Gastroesophageal sphincter (tissue), 3 donors: Measurements from ENCODE around the gene MYOT.

Source experiments
- POLR2A ChIP-seq, 2 donors: fragments of 450-650 bp; IDR thresholded peaks; one replicate each; pipeline ENCODE4 v1.6.1; 2017; ENCODE audit warnings: antibody characterized with exemption in 2 of 2, mild to moderate bottlenecking in 2 of 2, moderate library complexity in 1 of 2
- POLR2AphosphoS5 ChIP-seq: sonication (generic); formaldehyde crosslinking; IDR thresholded peaks from one replicate; pipeline ENCODE4 v1.6.1; 2017; ENCODE audit warnings: antibody characterized with exemption
- TF ChIP-seq, protein P1 (sequence below), 4 experiments: fragments of 200-600 bp in 2 of 4; fragments of 450-650 bp in 2 of 4; sonication (generic) in 1 of 4; IDR thresholded peaks; one replicate each; pipeline ENCODE4 v1.5.1; 2017 to 2019; ENCODE audit warnings: antibody characterized with exemption in 4 of 4, mild to moderate bottlenecking in 2 of 4, moderate library complexity in 2 of 4

DNA sequence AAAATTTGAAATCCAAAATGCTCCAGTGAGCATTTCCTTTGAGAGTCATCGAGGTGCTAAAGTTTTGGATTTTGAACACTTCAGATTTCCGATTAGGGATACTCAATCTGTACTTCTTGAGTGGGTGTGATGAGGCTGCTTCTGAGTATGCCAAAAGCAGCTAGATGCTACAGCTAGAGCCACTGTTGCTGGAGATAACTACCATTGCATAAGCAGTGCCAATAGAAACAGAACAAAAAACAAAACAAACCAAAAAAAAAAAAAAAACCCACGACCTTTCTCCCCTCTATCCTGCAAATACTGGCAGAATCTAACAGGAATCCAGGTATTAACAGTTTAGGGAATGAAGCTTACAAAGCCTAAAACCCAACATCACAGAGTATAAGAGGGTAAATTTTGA, 65.1 kb downstream of the MYOT start:
- TF ChIP-seq POLR2A (IDR thresholded peaks at IDR 0.05): no peak
- TF ChIP-seq, protein P1, sequence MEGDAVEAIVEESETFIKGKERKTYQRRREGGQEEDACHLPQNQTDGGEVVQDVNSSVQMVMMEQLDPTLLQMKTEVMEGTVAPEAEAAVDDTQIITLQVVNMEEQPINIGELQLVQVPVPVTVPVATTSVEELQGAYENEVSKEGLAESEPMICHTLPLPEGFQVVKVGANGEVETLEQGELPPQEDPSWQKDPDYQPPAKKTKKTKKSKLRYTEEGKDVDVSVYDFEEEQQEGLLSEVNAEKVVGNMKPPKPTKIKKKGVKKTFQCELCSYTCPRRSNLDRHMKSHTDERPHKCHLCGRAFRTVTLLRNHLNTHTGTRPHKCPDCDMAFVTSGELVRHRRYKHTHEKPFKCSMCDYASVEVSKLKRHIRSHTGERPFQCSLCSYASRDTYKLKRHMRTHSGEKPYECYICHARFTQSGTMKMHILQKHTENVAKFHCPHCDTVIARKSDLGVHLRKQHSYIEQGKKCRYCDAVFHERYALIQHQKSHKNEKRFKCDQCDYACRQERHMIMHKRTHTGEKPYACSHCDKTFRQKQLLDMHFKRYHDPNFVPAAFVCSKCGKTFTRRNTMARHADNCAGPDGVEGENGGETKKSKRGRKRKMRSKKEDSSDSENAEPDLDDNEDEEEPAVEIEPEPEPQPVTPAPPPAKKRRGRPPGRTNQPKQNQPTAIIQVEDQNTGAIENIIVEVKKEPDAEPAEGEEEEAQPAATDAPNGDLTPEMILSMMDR (IDR thresholded peaks at IDR 0.05): no peak
- TF ChIP-seq POLR2AphosphoS5: no peak
